ENCODE results near the gene HHLA2.

HHLA2 gene

DNA sequence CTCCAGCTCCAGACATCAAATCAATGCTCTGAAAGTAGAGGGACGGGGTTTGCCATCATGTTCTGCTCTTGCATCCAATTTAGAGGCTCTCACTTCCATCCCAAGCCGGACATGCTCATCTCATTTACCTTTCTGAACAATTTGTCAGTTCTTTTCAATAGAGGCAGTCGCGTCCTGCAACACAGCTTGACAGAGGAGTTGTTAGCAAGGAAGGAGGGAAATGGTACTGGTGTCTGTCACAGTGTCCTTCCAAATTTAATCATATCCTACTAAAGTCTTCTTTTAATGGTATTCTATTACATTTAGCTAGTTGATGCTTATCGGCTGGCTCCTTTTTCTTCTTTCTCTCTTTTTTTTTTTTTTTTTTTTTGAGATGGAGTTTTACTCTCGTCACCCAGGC, 45.6 kb downstream of the HHLA2 start:
- H3K4me3 ChIP-seq (ENCODE audit: low read depth, low read length): no peak overlapping the region
- TF ChIP-seq, protein P1, sequence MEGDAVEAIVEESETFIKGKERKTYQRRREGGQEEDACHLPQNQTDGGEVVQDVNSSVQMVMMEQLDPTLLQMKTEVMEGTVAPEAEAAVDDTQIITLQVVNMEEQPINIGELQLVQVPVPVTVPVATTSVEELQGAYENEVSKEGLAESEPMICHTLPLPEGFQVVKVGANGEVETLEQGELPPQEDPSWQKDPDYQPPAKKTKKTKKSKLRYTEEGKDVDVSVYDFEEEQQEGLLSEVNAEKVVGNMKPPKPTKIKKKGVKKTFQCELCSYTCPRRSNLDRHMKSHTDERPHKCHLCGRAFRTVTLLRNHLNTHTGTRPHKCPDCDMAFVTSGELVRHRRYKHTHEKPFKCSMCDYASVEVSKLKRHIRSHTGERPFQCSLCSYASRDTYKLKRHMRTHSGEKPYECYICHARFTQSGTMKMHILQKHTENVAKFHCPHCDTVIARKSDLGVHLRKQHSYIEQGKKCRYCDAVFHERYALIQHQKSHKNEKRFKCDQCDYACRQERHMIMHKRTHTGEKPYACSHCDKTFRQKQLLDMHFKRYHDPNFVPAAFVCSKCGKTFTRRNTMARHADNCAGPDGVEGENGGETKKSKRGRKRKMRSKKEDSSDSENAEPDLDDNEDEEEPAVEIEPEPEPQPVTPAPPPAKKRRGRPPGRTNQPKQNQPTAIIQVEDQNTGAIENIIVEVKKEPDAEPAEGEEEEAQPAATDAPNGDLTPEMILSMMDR (IDR thresholded peaks at IDR 0.05; ENCODE audit: borderline replicate concordance, insufficient read depth, low read depth, low read length): no peak

DNA sequence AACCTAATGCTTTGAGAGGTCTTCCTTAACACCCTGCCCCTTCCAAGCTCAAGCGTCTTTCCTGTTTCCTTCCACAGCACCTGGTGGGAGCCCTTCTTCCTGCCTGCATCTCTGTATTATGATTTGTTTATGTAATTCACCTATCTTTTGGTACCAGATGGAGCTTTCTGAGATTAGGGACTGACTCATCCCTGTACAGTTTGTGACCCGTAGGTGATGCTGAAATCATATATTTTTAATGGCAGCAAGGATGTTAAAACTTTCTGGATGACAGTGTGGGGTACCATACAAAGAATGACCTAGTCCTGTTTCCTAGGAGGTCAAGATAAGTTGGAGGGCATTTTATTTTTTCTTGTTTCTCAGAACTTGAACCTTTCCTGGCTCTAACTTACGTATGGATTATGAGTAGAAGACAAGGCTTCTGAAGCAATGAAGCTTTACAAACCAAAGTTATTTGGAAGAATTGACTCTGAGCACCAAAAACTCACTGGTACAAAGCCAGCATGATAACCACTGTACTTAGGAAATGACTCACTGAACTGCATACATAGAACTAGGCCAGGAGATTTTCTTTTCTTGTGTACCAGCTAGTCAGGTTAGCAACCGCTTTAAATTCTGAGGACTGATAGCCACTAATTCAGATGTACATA, 46.6 kb downstream of the HHLA2 start:
- TF ChIP-seq, protein P1 (IDR thresholded peaks at IDR 0.05; ENCODE audit: borderline replicate concordance, insufficient read depth, low read depth, low read length): no peak
- H3K4me3 ChIP-seq (ENCODE audit: low read depth, low read length): no peak overlapping the region

DNA sequence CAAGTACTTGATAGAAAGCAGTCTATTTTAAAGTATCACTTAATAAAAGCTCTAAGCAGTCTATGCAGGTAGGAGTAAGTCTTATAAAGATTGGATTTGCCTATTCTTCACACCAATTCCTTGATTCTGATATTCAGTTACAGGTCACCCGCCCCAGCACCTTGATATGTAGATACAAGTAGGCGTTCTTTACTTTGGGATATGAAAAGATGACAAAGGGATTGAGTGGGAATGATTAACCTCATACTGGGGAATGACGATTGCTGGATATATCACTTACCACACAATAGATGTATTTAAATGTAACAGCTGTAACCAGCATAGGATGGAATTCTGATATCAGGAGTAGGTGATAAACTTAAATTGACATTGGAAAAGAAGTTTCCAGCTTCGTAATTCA, 47.1 kb downstream of the HHLA2 start:
- H3K4me3 ChIP-seq (ENCODE audit: low read depth, low read length): no peak overlapping the region
- TF ChIP-seq, protein P1 (IDR thresholded peaks at IDR 0.05; ENCODE audit: borderline replicate concordance, insufficient read depth, low read depth, low read length): no peak

DNA sequence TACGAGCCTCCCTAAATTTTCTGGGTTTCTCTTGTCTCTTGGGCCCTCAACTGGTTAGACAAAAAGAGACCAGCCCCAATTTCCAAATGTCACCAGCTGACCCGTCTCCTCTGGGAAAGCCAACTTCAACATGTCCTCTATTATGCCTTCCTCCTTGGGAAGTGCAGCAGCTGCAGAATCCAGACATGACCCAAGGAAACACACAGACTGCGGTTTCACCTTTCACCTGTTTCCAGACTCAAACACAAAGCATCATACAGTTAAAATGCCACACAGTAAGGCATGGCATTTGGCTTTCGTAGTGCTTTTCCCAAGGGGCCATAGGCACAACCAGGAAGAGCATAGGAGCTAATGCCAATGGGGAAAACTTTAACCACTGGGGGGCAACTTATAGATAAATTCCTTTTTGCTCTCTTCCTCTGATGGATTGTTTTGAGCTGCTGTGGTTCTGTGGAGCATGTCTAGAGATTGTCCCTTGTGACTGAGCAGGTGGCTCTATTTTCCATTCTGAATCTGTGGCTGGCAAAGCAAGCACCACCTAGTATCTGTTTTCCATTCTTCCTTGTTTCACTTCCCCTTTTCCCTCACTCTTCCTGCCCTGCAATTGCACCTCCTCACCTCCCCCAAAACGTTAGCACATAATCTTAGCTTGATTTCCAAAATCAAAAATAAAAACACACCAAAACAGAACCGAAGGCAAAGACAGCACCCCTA, 49.3 kb downstream of the HHLA2 start:
- TF ChIP-seq, protein P1 (IDR thresholded peaks at IDR 0.05; ENCODE audit: borderline replicate concordance, insufficient read depth, low read depth, low read length): no peak
- no peak overlapping the region for H3K4me3 ChIP-seq (ENCODE audit: low read depth, low read length)

DNA sequence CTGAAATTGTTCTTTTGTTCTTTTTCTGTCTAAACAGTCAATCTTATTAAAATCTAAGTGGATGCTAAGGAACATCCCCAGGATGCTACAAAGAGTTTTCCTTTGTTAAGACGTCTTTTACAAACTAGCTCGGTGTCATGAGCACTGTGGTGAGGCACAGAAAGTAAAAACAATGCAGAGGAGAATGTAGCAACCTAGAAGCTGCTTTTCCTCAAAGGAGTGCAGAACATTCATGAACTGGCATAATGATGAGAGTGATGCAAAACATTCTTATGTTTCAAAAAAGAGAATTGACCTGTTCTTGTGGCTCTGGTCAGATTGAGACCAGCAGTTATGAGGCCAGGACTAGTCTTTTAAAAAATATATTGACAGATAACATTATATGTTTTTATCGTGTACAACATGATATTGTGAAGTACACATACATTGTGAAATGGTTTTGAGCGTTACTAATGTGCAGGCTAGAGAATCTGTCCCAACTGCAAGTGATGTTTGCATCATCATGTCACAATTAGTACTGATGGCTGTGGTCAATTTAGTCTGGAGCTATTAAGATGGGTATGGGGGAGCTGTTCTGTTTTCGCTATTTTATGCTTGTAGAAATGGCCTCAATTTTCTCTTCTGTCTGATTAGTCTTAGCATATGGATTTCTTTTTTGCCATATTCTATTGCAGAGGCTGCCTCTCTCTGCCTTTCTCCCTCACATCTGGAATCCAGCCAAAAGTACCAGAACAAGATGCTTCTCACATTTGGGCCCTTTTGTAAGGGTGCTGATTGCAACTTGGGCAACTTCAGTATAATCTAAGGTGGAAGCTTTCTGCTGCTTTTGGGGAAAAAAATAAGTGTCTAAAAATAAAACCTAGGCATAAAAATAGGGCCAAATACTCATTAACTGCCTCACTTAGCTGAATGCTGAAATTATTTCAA, 50.2 kb downstream of the HHLA2 start:
- TF ChIP-seq, protein P1 (IDR thresholded peaks at IDR 0.05; ENCODE audit: borderline replicate concordance, insufficient read depth, low read depth, low read length): no peak

DNA sequence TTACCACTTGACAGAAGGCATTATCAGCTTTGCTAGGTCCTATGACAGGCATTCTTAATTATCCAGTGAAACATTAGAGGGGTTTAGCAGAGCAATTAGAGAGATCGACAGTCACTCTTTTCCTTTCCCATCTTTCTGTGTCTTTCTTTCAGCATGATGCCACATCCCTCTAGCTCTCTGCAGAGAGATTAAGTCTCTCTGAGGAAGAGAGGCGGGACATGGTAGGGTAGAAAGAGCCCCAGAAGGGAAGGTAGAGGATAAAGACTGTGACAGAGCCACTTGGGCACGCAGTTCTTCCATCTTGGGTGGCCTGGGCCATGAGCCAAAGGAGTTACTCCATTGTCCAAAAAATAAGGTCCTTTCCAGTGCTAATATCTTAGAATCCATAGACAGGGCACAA, 55.8 kb downstream of the HHLA2 start:
- TF ChIP-seq, protein P1 (IDR thresholded peaks at IDR 0.05; ENCODE audit: borderline replicate concordance, insufficient read depth, low read depth, low read length): no peak
- no peak overlapping the region for H3K4me3 ChIP-seq (ENCODE audit: low read depth, low read length)

More for the DNA sequence above, 50.2 kb downstream of the HHLA2 start:
- no peak overlapping the region for H3K4me3 ChIP-seq (ENCODE audit: low read depth, low read length)

All from GM12875 (cell line).